Measurements from ENCODE around the gene MUL1.

Gene MUL1

GRCh38 chr1:20466273-20466672, 41.7 kb downstream of the MUL1 start:
- no peak for DNase-seq

GRCh38 chr1:20465187-20465586, 42.8 kb downstream of the MUL1 start:
- no peak for DNase-seq

DNA sequence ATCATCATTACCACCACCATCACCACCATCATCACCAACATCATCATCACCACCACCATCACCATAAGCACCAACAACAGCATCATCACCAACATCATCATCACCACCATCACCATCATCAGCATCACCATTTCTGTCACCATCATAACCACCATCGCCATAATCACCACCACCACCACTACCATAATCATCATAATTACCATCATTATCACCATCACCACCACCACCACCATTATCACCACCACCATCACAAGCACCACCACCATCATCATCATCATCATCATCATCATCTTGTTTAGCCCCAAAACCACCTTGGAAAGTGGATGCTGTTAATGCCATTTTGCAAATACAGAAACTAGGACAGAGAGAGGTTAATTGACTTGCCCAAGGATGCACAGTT, 44.4 kb downstream of the MUL1 start:
- no peak for DNase-seq

DNA sequence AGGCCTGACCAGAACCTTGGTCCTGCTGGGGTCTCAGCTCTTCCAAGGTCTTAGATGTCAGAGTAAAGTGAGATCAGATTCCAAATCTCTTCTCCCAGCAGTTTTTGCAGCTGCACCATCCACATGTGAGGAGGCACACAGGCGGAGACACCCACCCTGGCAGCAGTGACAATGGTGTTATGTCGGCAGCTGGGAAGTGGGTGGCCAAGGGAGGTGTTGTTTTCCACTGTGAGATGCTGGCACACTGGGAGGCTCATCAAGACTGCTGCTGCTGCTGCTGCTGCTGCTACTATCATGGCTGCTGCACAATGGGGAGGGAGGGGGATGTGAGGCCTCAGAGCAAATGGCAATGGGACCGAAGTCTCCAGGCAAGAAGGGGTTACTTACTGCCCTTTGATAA, 45.6 kb downstream of the MUL1 start:
- no peak for DNase-seq

- no peak for DNase-seq
Observed at GRCh38 chr1:20458717-20459116, 49.2 kb downstream of the MUL1 start.

DNA sequence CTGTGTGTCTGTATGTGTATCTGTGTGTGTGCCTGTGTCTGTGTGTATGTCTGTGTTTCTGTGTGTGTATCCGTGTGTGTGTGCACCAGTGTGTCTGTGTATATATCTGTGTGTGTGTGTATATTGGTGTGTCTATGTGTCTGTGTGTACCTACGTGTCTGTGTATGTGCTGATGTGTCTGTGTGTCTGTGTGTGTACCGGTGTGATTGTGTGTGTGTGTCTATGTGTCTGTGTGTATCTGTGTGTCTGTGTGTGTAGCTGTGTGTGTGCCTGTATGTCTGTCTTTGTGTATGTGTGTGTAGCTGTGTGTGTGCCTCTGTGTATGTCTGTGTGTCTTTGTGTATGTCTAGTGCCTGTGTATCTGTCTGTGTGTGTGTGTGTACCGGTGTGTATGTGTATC, 53.9 kb downstream of the MUL1 start:
- no peak for DNase-seq

- no peak for DNase-seq
Observed at GRCh38 chr1:20449735-20450311, 58.1 kb downstream of the MUL1 start.

All from T-helper 9 cell (primary cell).